GM18870 (cell line): ENCODE data around the gene JPH2.

Experiments
- ATAC-seq: cut with Tn5 transposase; IDR thresholded peaks from one replicate; pipeline ENCODE4 v1.9.1; 2021; ENCODE audit warnings: moderate library complexity; ENCODE audit not compliant: unreplicated experiment

JPH2 gene

GRCh38 chr20:44126445-44126844 lies 60.5 kb downstream of the JPH2 start:
- ATAC-seq, result no peak

- no peak for ATAC-seq
These were observed 61.5 kb downstream of the JPH2 start for GRCh38 chr20:44125332-44126127.

- ATAC-seq, result no peak
These were observed 63.0 kb downstream of the JPH2 start for GRCh38 chr20:44123874-44124535.

DNA sequence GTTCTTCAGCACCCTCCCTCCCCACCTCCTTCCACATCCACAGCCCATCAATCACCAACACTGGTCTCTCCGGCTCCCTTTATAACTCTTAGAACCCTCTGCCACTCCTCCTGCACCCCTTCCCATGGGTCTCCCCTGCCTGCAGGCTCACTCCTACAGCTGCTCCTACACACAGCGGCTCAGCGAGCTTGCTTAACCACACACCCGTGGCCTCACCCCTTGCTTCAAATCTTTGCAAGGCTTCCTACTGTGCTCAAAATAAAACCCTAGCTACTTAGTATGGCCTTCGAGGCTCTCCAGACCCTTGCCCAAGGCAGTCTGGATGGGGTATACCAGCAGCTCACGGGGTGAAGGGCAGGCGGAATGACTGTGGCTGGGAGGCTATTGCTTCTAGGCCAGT lies 63.7 kb downstream of the JPH2 start:
- ATAC-seq, result no peak

- ATAC-seq, result no peak
These were observed 66.1 kb downstream of the JPH2 start for GRCh38 chr20:44120676-44121425.

DNA sequence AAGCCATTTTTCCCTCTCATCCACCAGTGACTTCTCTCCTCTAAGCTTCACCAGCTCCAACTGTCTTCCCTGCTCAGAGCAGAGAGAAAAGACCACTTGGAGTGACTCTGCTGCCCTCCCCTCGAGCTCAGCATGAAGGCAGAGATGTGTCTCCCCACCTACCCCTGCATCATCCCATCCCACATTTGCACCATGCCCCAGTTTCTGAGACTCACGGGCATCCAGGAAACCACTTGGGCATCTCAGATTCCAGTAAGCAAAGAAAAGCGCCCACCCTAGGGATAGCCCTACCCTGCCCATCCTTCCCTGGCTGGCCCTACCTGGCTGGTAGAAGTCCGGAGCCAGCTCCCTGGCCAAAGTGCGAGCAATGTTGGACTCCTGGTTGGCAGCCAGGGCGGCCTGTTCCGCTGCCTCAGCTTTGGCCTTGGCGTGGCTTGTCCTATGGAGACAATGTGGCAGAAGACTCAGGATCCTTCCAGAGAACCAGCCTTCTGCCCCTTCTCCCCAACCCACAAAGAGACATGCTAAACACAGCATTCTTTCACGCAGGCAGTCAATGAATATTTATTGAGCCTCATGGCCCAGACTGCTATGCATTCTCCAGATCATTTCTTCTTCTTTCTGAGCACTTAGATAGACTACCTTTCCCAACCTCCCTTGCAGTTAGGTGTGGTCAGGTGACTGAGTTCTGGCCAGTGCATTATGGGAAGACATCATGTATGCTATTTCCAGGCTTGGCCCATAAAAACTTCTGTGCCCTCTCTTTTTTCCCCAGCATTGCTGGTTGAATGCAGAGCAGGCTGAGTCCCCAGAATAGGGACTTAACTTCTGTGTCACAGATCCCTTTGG lies 68.6 kb downstream of the JPH2 start:
- no peak for ATAC-seq

- ATAC-seq, result no peak
These were observed 69.4 kb downstream of the JPH2 start for GRCh38 chr20:44117296-44118184.

GRCh38 chr20:44115762-44116644 lies 71.0 kb downstream of the JPH2 start:
- ATAC-seq, result no peak

DNA sequence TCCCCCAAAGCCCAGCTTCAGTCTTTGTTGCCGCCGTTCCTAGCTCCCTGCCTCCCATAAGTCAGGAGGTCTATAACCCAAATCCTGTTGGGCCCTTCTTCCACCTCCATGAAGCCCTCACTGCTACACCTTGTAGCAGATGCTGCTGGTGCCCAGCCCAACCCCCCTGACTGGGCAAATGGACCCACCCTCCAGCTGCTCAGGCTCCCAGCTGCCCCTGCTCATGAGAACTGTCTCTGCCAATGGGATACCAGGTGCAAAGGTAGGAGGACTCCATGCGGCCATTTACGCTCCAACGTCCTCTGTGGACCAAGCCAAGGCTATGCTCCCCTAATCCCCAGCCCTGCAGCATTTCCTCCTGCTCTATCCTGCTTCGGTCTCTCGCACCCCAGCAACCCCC lies 71.8 kb downstream of the JPH2 start:
- ATAC-seq, result no peak

GRCh38 chr20:44113618-44114376 lies 73.2 kb downstream of the JPH2 start:
- no peak for ATAC-seq

- ATAC-seq, result no peak
These were observed 73.9 kb downstream of the JPH2 start for GRCh38 chr20:44112889-44113617.

GRCh38 chr20:44112456-44112855 lies 74.5 kb downstream of the JPH2 start:
- no peak for ATAC-seq

- no peak for ATAC-seq
These were observed 75.2 kb downstream of the JPH2 start for GRCh38 chr20:44111712-44112335.

DNA sequence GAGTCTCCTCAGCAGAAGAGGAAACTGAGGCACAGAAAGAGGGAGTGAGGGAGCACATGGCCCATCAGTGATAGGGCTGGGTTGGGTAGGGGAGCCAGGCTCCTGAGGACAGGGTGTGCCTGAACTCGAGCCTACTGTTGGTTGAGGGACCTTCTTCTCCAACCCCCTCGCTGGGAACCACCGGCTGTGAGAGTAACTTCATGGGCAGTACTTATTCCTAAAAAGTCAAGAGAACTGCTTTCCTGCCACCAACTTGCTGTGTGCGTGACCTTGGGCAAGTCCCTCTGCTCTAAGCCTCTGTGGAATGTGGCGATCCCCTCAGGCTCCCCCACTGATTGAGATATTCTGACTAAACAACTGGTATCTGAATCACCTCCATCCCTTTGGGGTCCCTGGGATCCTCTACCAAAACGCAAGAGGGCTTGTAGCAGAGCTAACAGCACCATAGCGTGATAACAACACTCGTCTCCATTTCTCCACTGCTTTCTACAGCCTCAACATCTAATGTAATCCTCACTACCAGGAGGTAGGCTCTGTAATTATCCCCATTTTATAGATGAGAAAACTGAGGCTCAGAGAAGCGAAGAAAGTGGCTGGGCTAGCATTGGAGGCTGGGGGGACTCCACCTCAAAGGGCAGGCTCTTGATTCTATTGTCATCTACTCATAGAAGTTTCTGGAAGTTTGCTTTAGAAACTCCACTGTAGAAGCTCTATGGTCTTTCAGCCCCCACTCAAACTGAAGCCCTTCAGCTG lies 76.0 kb downstream of the JPH2 start:
- ATAC-seq, result no peak

DNA sequence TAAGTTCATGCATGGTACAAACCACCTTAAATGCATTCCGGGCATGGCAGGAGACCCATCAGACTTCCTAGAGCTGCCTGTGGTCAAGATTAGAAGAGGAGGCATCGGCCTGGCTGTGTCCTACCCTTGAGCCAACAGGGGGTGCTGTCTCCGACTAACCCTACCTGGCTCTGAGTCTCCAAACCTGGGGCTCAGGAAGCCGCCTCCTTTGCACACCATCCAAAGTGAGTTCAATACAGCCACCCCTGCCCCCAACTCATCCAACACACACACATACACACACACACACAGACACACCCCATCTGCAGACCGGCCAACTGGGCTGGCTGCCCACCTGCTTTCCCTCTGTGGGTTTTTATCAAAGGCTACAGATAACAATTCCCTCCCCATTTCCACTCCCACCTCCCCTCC lies 77.0 kb downstream of the JPH2 start:
- no peak for ATAC-seq

GRCh38 chr20:44106615-44107014 lies 80.4 kb downstream of the JPH2 start:
- no peak for ATAC-seq
